HepG2 (cell line): Measurements from ENCODE around the gene PSMD12.

Experiments
- ATF3 ChIP-seq: sonication (generic); formaldehyde crosslinking; IDR thresholded peaks from 2 replicates; pipeline ENCODE4 v1.4.0; 2020; ENCODE audit warnings: missing genetic modification reagents
- CTCF ChIP-seq: sonication (generic); formaldehyde crosslinking; IDR thresholded peaks from 2 replicates; pipeline ENCODE4 v1.5.0; 2020; ENCODE audit warnings: mild to moderate bottlenecking, missing genetic modification reagents, moderate library complexity
- GABPB1 ChIP-seq: IDR thresholded peaks from 2 replicates; pipeline ENCODE4 v1.6.1; 2016; ENCODE audit warnings: mild to moderate bottlenecking, missing genetic modification reagents, moderate library complexity, missing compliant biosample characterization
- JARID2 ChIP-seq: sonication (generic); formaldehyde crosslinking; IDR thresholded peaks from 2 replicates; pipeline ENCODE4 v1.8.1; 2023; ENCODE audit warnings: missing genetic modification reagents, inconsistent platforms; ENCODE audit not compliant: insufficient replicate concordance
- NR0B2 ChIP-seq: sonication (generic); formaldehyde crosslinking; IDR thresholded peaks from 2 replicates; pipeline ENCODE4 v1.4.0; 2020; ENCODE audit warnings: mild to moderate bottlenecking, missing genetic modification reagents
- SETDB1 ChIP-seq: sonication (generic); formaldehyde crosslinking; IDR thresholded peaks from 2 replicates; pipeline ENCODE4 v1.5.1; 2020; ENCODE audit warnings: missing genetic modification reagents, mild to moderate bottlenecking, borderline replicate concordance
- TOE1 ChIP-seq: sonication (generic); formaldehyde crosslinking; IDR thresholded peaks from 2 replicates; pipeline ENCODE4 v1.4.0; 2020; ENCODE audit warnings: mild to moderate bottlenecking, missing genetic modification reagents
- YY1 ChIP-seq: IDR thresholded peaks from 2 replicates; pipeline ENCODE4 v1.6.1; 2011; ENCODE audit warnings: low read length, low read depth, moderate library complexity, mild to moderate bottlenecking; ENCODE audit not compliant: insufficient read depth, insufficient replicate concordance
- ZFX ChIP-seq: sonication (generic); formaldehyde crosslinking; IDR thresholded peaks from 2 replicates; pipeline ENCODE4 v1.4.0; 2020; ENCODE audit warnings: mild to moderate bottlenecking, low read depth, missing genetic modification reagents, moderate library complexity
- ZNF773 ChIP-seq: sonication (generic); formaldehyde crosslinking; IDR thresholded peaks from 2 replicates; pipeline ENCODE4 v1.4.0; 2020; ENCODE audit warnings: missing genetic modification reagents, borderline replicate concordance

GRCh38 chr17:67310406-67310805 is 56.0 kb downstream of the PSMD12 start:
- TF ChIP-seq NR0B2 (CRISPR knock-in tag) (no peak), CTCF (CRISPR knock-in tag) (no peak), SETDB1 (CRISPR knock-in tag) (no peak), ZNF773 (CRISPR knock-in tag) (no peak), TOE1 (CRISPR knock-in tag) (no peak), ZFX (no peak), YY1 (no peak), ATF3 (no peak), GABPB1 (CRISPR knock-in tag) (no peak), JARID2 (CRISPR knock-in tag) (no peak)
